ENCODE data around the gene GREM2.

DNA sequence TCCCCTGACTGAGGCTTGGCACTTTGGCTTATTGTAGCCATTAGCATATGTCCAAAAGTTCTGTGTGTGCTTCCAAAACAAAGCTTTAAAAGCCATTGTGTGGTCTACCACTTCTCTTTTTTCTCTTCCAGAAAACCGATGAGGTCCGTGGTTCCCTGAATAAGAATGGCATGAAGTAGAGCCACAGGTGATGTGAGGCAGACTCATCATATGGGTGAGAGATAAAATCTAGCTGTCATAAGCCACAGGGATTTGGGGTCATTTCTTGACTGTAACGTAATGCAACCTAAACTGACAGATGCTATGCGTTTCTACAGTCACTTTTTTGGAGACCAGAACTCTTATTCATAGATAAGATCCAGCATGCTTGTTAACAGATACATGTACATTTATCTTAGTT lies 7.0 kb upstream of the GREM2 start:
- TF ChIP-seq CTCF (IDR thresholded peaks at IDR 0.05; ENCODE audit: low read length) (no peak), EZH2 (IDR thresholded peaks at IDR 0.05; ENCODE audit: borderline replicate concordance, low read length) (no peak)
